SK-N-SH treated with all-trans-retinoic acid at 6 μM for 48 hours (cell line): ENCODE measurements around the gene WFDC6.

Source experiments
- ATAC-seq: fragments of 200-7000 bp; cut with Tn5 transposase; 3 replicates; pipeline ENCODE4 v1.9.1; 2020; ENCODE audit warnings: mild to moderate bottlenecking, moderate library complexity
- ARNTL ChIP-seq: fragments of 450-650 bp; formaldehyde crosslinking; IDR thresholded peaks from 2 replicates; pipeline ENCODE4 v1.5.0; 2020; ENCODE audit warnings: low read depth, mild to moderate bottlenecking, moderate library complexity, borderline replicate concordance
- BACH2 ChIP-seq: fragments of 250-450 bp; sonication (Bioruptor Pico); IDR thresholded peaks from 2 replicates; pipeline ENCODE4 v1.9.0; 2021; ENCODE audit warnings: mild to moderate bottlenecking, borderline replicate concordance
- CSDC2 ChIP-seq: fragments of 250-450 bp; sonication (Bioruptor Pico); IDR thresholded peaks from 2 replicates; pipeline ENCODE4 v1.5.0; 2020; ENCODE audit warnings: mild to moderate bottlenecking, moderate library complexity
- CSRNP3 ChIP-seq: fragments of 250-450 bp; sonication (Bioruptor Pico); IDR thresholded peaks from 2 replicates; pipeline ENCODE4 v1.5.1; 2021; ENCODE audit warnings: mild to moderate bottlenecking, moderate library complexity
- ESRRG ChIP-seq: fragments of 250-450 bp; sonication (Bioruptor Pico); IDR thresholded peaks from 2 replicates; pipeline ENCODE4 v1.6.1; 2021; ENCODE audit warnings: mild to moderate bottlenecking
- GLIS3 ChIP-seq: fragments of 250-450 bp; sonication (Bioruptor Pico); IDR thresholded peaks from 2 replicates; pipeline ENCODE4 v1.5.0; 2020; ENCODE audit warnings: mild to moderate bottlenecking, moderate library complexity
- OSR1 ChIP-seq: fragments of 250-450 bp; sonication (Bioruptor Pico); IDR thresholded peaks from 2 replicates; pipeline ENCODE4 v1.8.0; 2022; ENCODE audit warnings: moderate library complexity, mild to moderate bottlenecking, inconsistent platforms
- PATZ1 ChIP-seq: fragments of 250-450 bp; sonication (Bioruptor Pico); IDR thresholded peaks from 2 replicates; pipeline ENCODE4 v1.8.0; 2020; ENCODE audit warnings: mild to moderate bottlenecking, moderate library complexity, borderline replicate concordance
- POU6F1 ChIP-seq: fragments of 250-450 bp; sonication (Bioruptor Pico); IDR thresholded peaks from 2 replicates; pipeline ENCODE4 v1.8.0; 2021; ENCODE audit warnings: low read depth, mild to moderate bottlenecking, moderate library complexity, borderline replicate concordance
- PPARA ChIP-seq: fragments of 250-450 bp; sonication (Bioruptor Pico); IDR thresholded peaks from 2 replicates; pipeline ENCODE4 v1.5.0; 2020; ENCODE audit warnings: mild to moderate bottlenecking, borderline replicate concordance
- RARB ChIP-seq: fragments of 250-450 bp; sonication (Bioruptor Pico); IDR thresholded peaks from 2 replicates; pipeline ENCODE4 v1.8.0; 2021; ENCODE audit warnings: mild to moderate bottlenecking, moderate library complexity
- SNAI2 ChIP-seq: fragments of 250-450 bp; sonication (Bioruptor Pico); IDR thresholded peaks from 2 replicates; pipeline ENCODE4 v1.5.0; 2020; ENCODE audit warnings: mild to moderate bottlenecking, moderate library complexity
- TCF4 ChIP-seq: fragments of 250-450 bp; sonication (Bioruptor Pico); IDR thresholded peaks from 2 replicates; pipeline ENCODE4 v1.8.0; 2021; ENCODE audit warnings: mild to moderate bottlenecking, moderate library complexity, borderline replicate concordance
- TOX ChIP-seq: fragments of 250-450 bp; sonication (Bioruptor Pico); IDR thresholded peaks from 2 replicates; pipeline ENCODE4 v1.8.0; 2021; ENCODE audit warnings: mild to moderate bottlenecking, moderate library complexity, borderline replicate concordance
- ZC3H10 ChIP-seq: fragments of 250-450 bp; sonication (Bioruptor Pico); IDR thresholded peaks from 2 replicates; pipeline ENCODE4 v1.5.1; 2021; ENCODE audit warnings: mild to moderate bottlenecking, moderate library complexity
- ZFP3 ChIP-seq: fragments of 250-450 bp; sonication (Bioruptor Pico); IDR thresholded peaks from 2 replicates; pipeline ENCODE4 v1.5.0; 2020; ENCODE audit warnings: mild to moderate bottlenecking, moderate library complexity
- ZFP30 ChIP-seq: fragments of 450-650 bp; formaldehyde crosslinking; IDR thresholded peaks from 2 replicates; pipeline ENCODE4 v1.5.0; 2022; ENCODE audit warnings: mild to moderate bottlenecking, moderate library complexity
- ZNF565 ChIP-seq: fragments of 450-650 bp; formaldehyde crosslinking; conservative IDR thresholded peaks from 2 replicates; pipeline ENCODE4 v1.5.0; 2020; ENCODE audit warnings: low read depth, mild to moderate bottlenecking, moderate library complexity
- ZNF70 ChIP-seq: fragments of 450-650 bp; formaldehyde crosslinking; IDR thresholded peaks from 2 replicates; pipeline ENCODE4 v1.5.0; 2020; ENCODE audit warnings: mild to moderate bottlenecking, moderate library complexity
- ZNF8 ChIP-seq: fragments of 450-650 bp; formaldehyde crosslinking; IDR thresholded peaks from 2 replicates; pipeline ENCODE4 v1.5.0; 2020; ENCODE audit warnings: mild to moderate bottlenecking, moderate library complexity
- TF ChIP-seq, protein P1 (sequence below): fragments of 250-450 bp; sonication (Bioruptor Pico); IDR thresholded peaks from 2 replicates; pipeline ENCODE4 v1.5.0; 2020; ENCODE audit warnings: mild to moderate bottlenecking, moderate library complexity
- TF ChIP-seq, protein P2 (sequence below): fragments of 250-450 bp; sonication (Bioruptor Pico); IDR thresholded peaks from 2 replicates; pipeline ENCODE4 v1.5.1; 2020; ENCODE audit warnings: low read depth, mild to moderate bottlenecking, moderate library complexity

WFDC6 gene

DNA sequence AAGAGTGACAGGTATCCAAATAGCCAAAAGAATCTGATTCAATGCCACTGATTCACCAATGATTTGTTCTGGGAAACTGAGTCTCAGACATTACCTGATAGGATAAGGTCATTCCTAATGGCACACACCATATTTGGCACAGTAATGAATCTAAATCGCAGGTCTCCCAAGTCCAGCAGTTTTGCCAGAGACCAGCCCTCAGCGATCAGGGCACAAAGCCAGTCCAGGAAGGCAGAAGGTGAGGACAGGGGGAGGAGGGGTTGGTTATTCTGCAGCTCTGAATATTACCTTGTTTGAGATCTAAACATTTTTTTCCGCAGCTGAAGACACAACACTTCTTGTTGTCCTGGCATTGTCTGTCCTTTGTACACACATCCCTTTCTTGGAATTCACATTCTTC is 6.1 kb upstream of the WFDC6 start:
- ATAC-seq, result no peak

GRCh38 chr20:45538209-45538799 is 978 bp downstream of the WFDC6 start:
- no peak for TF ChIP-seq ZFP3 (CRISPR knock-in tag)
- TF ChIP-seq PATZ1 (CRISPR knock-in tag), result no peak
- TF ChIP-seq RARB, result no peak
- TF ChIP-seq ZNF8, result no peak
- no peak for TF ChIP-seq ZFP30
- TF ChIP-seq, protein P1, sequence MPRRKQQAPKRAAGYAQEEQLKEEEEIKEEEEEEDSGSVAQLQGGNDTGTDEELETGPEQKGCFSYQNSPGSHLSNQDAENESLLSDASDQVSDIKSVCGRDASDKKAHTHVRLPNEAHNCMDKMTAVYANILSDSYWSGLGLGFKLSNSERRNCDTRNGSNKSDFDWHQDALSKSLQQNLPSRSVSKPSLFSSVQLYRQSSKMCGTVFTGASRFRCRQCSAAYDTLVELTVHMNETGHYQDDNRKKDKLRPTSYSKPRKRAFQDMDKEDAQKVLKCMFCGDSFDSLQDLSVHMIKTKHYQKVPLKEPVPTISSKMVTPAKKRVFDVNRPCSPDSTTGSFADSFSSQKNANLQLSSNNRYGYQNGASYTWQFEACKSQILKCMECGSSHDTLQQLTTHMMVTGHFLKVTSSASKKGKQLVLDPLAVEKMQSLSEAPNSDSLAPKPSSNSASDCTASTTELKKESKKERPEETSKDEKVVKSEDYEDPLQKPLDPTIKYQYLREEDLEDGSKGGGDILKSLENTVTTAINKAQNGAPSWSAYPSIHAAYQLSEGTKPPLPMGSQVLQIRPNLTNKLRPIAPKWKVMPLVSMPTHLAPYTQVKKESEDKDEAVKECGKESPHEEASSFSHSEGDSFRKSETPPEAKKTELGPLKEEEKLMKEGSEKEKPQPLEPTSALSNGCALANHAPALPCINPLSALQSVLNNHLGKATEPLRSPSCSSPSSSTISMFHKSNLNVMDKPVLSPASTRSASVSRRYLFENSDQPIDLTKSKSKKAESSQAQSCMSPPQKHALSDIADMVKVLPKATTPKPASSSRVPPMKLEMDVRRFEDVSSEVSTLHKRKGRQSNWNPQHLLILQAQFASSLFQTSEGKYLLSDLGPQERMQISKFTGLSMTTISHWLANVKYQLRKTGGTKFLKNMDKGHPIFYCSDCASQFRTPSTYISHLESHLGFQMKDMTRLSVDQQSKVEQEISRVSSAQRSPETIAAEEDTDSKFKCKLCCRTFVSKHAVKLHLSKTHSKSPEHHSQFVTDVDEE, result no peak
- no peak for TF ChIP-seq PPARA
- TF ChIP-seq OSR1 (CRISPR knock-in tag), result no peak
- TF ChIP-seq, protein P2, sequence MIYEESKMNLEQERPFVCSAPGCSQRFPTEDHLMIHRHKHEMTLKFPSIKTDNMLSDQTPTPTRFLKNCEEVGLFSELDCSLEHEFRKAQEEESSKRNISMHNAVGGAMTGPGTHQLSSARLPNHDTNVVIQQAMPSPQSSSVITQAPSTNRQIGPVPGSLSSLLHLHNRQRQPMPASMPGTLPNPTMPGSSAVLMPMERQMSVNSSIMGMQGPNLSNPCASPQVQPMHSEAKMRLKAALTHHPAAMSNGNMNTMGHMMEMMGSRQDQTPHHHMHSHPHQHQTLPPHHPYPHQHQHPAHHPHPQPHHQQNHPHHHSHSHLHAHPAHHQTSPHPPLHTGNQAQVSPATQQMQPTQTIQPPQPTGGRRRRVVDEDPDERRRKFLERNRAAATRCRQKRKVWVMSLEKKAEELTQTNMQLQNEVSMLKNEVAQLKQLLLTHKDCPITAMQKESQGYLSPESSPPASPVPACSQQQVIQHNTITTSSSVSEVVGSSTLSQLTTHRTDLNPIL (CRISPR knock-in tag), result no peak
- TF ChIP-seq CSRNP3 (CRISPR knock-in tag), result no peak
- no peak for TF ChIP-seq BACH2 (CRISPR knock-in tag)
- TF ChIP-seq POU6F1 (CRISPR knock-in tag), result no peak
- no peak for TF ChIP-seq CSDC2 (CRISPR knock-in tag)
- no peak for TF ChIP-seq ESRRG (CRISPR knock-in tag)
- TF ChIP-seq GLIS3 (CRISPR knock-in tag), result no peak
- TF ChIP-seq ZNF70 (CRISPR knock-in tag), result no peak
- TF ChIP-seq SNAI2, result no peak
- no peak for TF ChIP-seq ARNTL (CRISPR knock-in tag)
- TF ChIP-seq, all 23 proteins: peak for 0
- no peak for ATAC-seq

More for the DNA sequence above, 6.1 kb upstream of the WFDC6 start:
- TF ChIP-seq ZNF70 (CRISPR knock-in tag), result no peak

GRCh38 chr20:45527294-45527693 is 12.0 kb downstream of the WFDC6 start:
- no peak for ATAC-seq
- TF ChIP-seq ZFP30 (no peak), ZNF8 (no peak), TCF4 (CRISPR knock-in tag) (no peak), PPARA (no peak)

GRCh38 chr20:45523821-45524220 is 15.5 kb downstream of the WFDC6 start:
- no peak for TF ChIP-seq ZFP30
- TF ChIP-seq, protein P2 (CRISPR knock-in tag), result no peak
- no peak for TF ChIP-seq RARB
- no peak for TF ChIP-seq ZNF565 (CRISPR knock-in tag)
- TF ChIP-seq BACH2 (CRISPR knock-in tag), result no peak
- TF ChIP-seq ESRRG (CRISPR knock-in tag), result no peak
- no peak for TF ChIP-seq TOX
- TF ChIP-seq PPARA, result no peak
- no peak for TF ChIP-seq ZC3H10 (CRISPR knock-in tag)
- TF ChIP-seq ARNTL (CRISPR knock-in tag), result no peak
- TF ChIP-seq POU6F1 (CRISPR knock-in tag), result no peak
- no peak for ATAC-seq
